H1 (cell line): ENCODE data around the gene CIDEA.

Experiments
- POLR2AphosphoS5 ChIP-seq: IDR thresholded peaks from 2 replicates; pipeline ENCODE4 v1.6.1; 2011; ENCODE audit warnings: low read depth, low read length
- RNF2 ChIP-seq: fragments of 200-900, 300-1000 bp; sonication (generic); IDR thresholded peaks from 2 replicates; pipeline ENCODE4 v1.7.1; 2016; ENCODE audit warnings: borderline replicate concordance, low read depth, mild to moderate bottlenecking, antibody characterized with exemption, low read length; ENCODE audit not compliant: poor library complexity, severe bottlenecking; ENCODE audit errors: missing control alignments

GRCh38 chr18:12236141-12236540, 18.0 kb upstream of the CIDEA start:
- TF ChIP-seq RNF2 (no peak), POLR2AphosphoS5 (no peak)
